Vagina (tissue), 2 donors: ENCODE data around the gene TRIM34. TPM values are rescaled to one million over a fixed set of nuclear protein-coding genes. Genes with fewer than 3 reads are reported as not detected.

Experiments
- DNase-seq, 2 donors: peaks; one replicate each; pipeline ENCODE4 v3.0.0-alpha.2; 2017; ENCODE audit errors: extremely low spot score in 2 of 2
- H3K27ac ChIP-seq: fragments of 200-600 bp; sonication (generic); one replicate; pipeline ENCODE4 v1.5.1; 2019
- H3K27me3 ChIP-seq: fragments of 200-600 bp; sonication (generic); one replicate; pipeline ENCODE4 v1.5.1; 2019
- H3K36me3 ChIP-seq, 2 donors: fragments of 200-600 bp; sonication (generic); one replicate each; pipeline ENCODE4 v1.5.1; 2017 to 2019
- H3K4me1 ChIP-seq: fragments of 200-600 bp; sonication (generic); one replicate; pipeline ENCODE4 v1.5.1; 2019
- H3K4me3 ChIP-seq, 2 donors: fragments of 200-600 bp; sonication (generic); 1 replicate in 1 of 2; 2 replicates in 1 of 2; pipeline ENCODE4 v1.5.1; 2016 to 2019
- H3K9me3 ChIP-seq: fragments of 200-600 bp; sonication (generic); one replicate; pipeline ENCODE4 v1.5.1; 2019
- POLR2A ChIP-seq, 2 donors: fragments of 450-650 bp; IDR thresholded peaks; one replicate each; pipeline ENCODE4 v1.6.1; 2017; ENCODE audit warnings: antibody characterized with exemption in 2 of 2, mild to moderate bottlenecking in 2 of 2, moderate library complexity in 2 of 2
- POLR2AphosphoS5 ChIP-seq, 2 donors: sonication (generic); formaldehyde crosslinking; IDR thresholded peaks; one replicate each; pipeline ENCODE4 v1.9.0; 2017; ENCODE audit warnings: antibody characterized with exemption in 2 of 2, mild to moderate bottlenecking in 2 of 2, low read depth in 1 of 2; ENCODE audit not compliant: insufficient read depth in 1 of 2
- intact Hi-C: fragments of 100-400 bp; cut with DNase I; formaldehyde crosslinking; loops from one replicate; pipeline ENCODE4 v1.15.1; 2023
- total RNA-seq: library from RNA; depleted of rRNA; stranded (reverse); fragments of >200 nt; gene quantifications from one replicate; pipeline ENCODE4 v1.2.3, GENCODE V29; 2016
- TF ChIP-seq, protein P1 (sequence below), 3 experiments: fragments of 450-650 bp in 2 of 3; fragments of 200-600 bp in 1 of 3; sonication (generic) in 1 of 3; IDR thresholded peaks; one replicate each; pipeline ENCODE4 v1.5.1; 2017 to 2019; ENCODE audit warnings: antibody characterized with exemption in 3 of 3, mild to moderate bottlenecking in 2 of 3, moderate library complexity in 2 of 3

TRIM34 gene
- total RNA-seq, 1 donor from 2014 or later: 6.9 TPM

- TF ChIP-seq, protein P1, sequence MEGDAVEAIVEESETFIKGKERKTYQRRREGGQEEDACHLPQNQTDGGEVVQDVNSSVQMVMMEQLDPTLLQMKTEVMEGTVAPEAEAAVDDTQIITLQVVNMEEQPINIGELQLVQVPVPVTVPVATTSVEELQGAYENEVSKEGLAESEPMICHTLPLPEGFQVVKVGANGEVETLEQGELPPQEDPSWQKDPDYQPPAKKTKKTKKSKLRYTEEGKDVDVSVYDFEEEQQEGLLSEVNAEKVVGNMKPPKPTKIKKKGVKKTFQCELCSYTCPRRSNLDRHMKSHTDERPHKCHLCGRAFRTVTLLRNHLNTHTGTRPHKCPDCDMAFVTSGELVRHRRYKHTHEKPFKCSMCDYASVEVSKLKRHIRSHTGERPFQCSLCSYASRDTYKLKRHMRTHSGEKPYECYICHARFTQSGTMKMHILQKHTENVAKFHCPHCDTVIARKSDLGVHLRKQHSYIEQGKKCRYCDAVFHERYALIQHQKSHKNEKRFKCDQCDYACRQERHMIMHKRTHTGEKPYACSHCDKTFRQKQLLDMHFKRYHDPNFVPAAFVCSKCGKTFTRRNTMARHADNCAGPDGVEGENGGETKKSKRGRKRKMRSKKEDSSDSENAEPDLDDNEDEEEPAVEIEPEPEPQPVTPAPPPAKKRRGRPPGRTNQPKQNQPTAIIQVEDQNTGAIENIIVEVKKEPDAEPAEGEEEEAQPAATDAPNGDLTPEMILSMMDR (IDR thresholded peaks at IDR 0.05): no peak
- TF ChIP-seq POLR2AphosphoS5 (IDR thresholded peaks at IDR 0.05; ENCODE audit: insufficient read depth in 1 of 2, low read depth in 1 of 2) (no peak), POLR2A (IDR thresholded peaks at IDR 0.05) (no peak)
- Histone ChIP-seq H3K4me3 (no peak overlapping the region), H3K9me3 (no peaks in the 10 kb centered on the region), H3K27me3 (no peaks in the 10 kb centered on the region), H3K4me1 (no peaks in the 10 kb centered on the region), H3K36me3 (no peaks in the 10 kb centered on the region), H3K27ac (no peak overlapping the region)
- intact Hi-C loops: no loop called here
- no peak for DNase-seq
Measured at GRCh38 chr11:5610446-5610845, 14.4 kb upstream of the TRIM34 start.

DNA sequence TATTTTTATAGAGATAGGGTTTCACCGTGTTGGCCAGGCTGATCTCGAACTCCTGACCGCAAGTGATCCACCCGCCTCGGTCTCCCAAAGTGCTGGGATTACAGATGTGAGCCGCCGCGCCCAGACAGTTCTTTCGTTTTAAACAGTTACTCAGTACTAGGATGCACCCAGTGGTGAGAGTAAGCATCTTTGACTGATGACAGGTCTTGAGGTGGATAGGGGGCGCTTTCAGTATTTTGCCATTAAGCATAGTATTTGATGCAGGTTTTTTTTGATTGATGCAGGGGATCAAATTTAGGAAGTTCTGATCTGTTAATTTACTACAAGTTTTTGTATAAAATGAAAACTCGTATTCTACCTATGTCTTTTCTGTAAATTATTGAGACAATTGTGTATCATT lies 13.2 kb upstream of the TRIM34 start:
- Histone ChIP-seq H3K9me3 (no peaks in the 10 kb centered on the region), H3K4me1 (no peaks in the 10 kb centered on the region), H3K27ac (no peak overlapping the region), H3K27me3 (no peaks in the 10 kb centered on the region), H3K36me3 (no peaks in the 10 kb centered on the region), H3K4me3 (no peak overlapping the region)
- intact Hi-C loops: no loop called here
- TF ChIP-seq POLR2A (IDR thresholded peaks at IDR 0.05): no peak
- TF ChIP-seq, protein P1 (IDR thresholded peaks at IDR 0.05): no peak
- no peak for TF ChIP-seq POLR2AphosphoS5 (IDR thresholded peaks at IDR 0.05; ENCODE audit: insufficient read depth in 1 of 2, low read depth in 1 of 2)
- DNase-seq: no peak

DNA sequence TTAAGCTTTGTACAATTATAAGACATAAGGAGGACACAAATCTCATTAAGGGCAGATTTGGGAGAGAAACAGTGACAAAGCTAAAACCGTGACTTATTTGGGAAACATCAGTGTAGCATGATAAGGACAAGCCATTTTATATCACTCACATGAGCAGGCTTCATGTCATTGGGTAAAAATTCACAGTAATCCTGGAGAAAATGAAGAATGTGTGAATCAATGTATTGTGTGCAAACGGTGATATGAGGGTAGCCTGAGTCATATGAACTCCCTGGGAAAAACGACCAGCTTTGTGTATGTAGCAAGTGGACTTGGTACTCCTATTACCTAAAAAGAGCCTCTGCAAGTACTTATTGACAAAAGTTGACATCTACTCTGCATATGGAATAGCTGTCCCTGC lies 6.0 kb upstream of the TRIM34 start:
- no peaks in the 10 kb centered on the region for H3K27me3 ChIP-seq
- H3K27ac ChIP-seq: no peak overlapping the region
- peaks cover 15% of the 10 kb centered on the region for H3K4me1 ChIP-seq
- intact Hi-C loops: no loop called here
- no peak for DNase-seq
- H3K4me3 ChIP-seq: no peak overlapping the region
- H3K9me3 ChIP-seq: no peaks in the 10 kb centered on the region
- no peaks in the 10 kb centered on the region for H3K36me3 ChIP-seq
- TF ChIP-seq, protein P1 (IDR thresholded peaks at IDR 0.05): no peak
- TF ChIP-seq POLR2A (IDR thresholded peaks at IDR 0.05) (no peak), POLR2AphosphoS5 (IDR thresholded peaks at IDR 0.05; ENCODE audit: insufficient read depth in 1 of 2, low read depth in 1 of 2) (no peak)

DNA sequence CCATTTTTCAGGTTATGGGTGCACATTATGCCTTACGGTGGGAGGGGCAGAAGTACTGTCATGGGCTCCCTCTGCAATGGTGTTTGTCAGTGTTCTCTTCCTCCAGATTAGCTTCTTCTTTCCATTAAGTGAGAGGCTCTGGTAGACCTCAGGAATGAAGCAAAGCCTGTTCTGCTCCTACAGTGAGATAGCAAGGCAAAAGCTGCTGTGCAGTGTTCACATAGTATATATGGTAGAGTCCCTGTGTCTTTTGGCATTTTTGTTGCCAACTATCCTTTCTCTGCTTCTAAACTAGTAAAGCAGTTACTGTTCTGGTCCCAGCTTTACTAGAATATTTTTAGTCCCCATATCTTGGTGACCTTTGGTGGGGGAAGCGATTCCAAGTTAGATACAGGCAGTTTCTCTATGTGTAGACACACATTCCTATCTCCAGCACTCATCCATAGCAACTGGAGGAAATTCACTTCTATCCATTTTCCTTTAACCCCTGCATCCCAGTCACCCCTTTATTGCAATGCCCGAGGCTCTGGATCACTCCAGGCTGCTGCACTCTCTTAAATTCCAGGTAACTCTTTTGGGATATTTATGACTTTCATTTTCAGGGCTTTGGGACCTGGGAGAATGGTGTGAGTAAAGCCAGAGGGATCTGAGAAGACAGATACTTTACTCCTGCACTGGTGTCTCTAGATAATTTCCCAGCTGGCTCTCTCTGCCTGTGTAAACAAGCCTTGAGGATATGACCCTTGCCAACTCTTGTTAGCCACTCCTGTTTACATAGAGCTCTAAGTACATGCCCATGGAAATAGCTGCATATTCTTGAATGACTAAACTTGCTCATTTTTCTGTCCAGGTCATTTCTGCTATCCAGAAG lies 3.9 kb upstream of the TRIM34 start:
- no peaks in the 10 kb centered on the region for H3K27me3 ChIP-seq
- H3K9me3 ChIP-seq: no peaks in the 10 kb centered on the region
- no peaks in the 10 kb centered on the region for H3K36me3 ChIP-seq
- H3K4me1 ChIP-seq: peaks cover 30% of the 10 kb centered on the region
- H3K4me3 ChIP-seq: no peak overlapping the region
- peak in 1 of 2 donors; percentile 54 for TF ChIP-seq POLR2AphosphoS5 (IDR thresholded peaks at IDR 0.05; ENCODE audit: insufficient read depth in 1 of 2, low read depth in 1 of 2)
- TF ChIP-seq, protein P1 (IDR thresholded peaks at IDR 0.05): no peak
- intact Hi-C loops: no loop called here
- no peak for DNase-seq
- H3K27ac ChIP-seq: peak overlapping the region; percentile 14

GRCh38 chr11:5621580-5621979 lies 3.2 kb upstream of the TRIM34 start:
- no peaks in the 10 kb centered on the region for H3K9me3 ChIP-seq
- no peaks in the 10 kb centered on the region for H3K36me3 ChIP-seq
- intact Hi-C loops: no loop called here
- TF ChIP-seq POLR2A (IDR thresholded peaks at IDR 0.05): no peak
- TF ChIP-seq, protein P1 (IDR thresholded peaks at IDR 0.05): no peak
- TF ChIP-seq POLR2AphosphoS5 (IDR thresholded peaks at IDR 0.05; ENCODE audit: insufficient read depth in 1 of 2, low read depth in 1 of 2): no peak
- H3K4me1 ChIP-seq: peaks cover 36% of the 10 kb centered on the region
- no peak overlapping the region for H3K4me3 ChIP-seq
- no peak for DNase-seq
- no peak overlapping the region for H3K27ac ChIP-seq
- no peaks in the 10 kb centered on the region for H3K27me3 ChIP-seq
